ENCODE data around the gene CAMSAP1.

CAMSAP1 gene

GRCh38 chr9:135810806-135811575 is 96.4 kb downstream of the CAMSAP1 start:
- no peak for DNase-seq

GRCh38 chr9:135809166-135809565 is 98.2 kb downstream of the CAMSAP1 start:
- DNase-seq = no peak

- no peak for DNase-seq
These were observed 101.8 kb downstream of the CAMSAP1 start for GRCh38 chr9:135805422-135806022.

GRCh38 chr9:135804581-135805421 is 102.5 kb downstream of the CAMSAP1 start:
- DNase-seq = no peak

GRCh38 chr9:135803441-135803840 is 103.9 kb downstream of the CAMSAP1 start:
- DNase-seq = no peak

- no peak for DNase-seq
These were observed 104.4 kb downstream of the CAMSAP1 start for GRCh38 chr9:135802876-135803419.

- no peak for DNase-seq
These were observed 106.3 kb downstream of the CAMSAP1 start for GRCh38 chr9:135801070-135801469.

- DNase-seq = no peak
These were observed 108.1 kb downstream of the CAMSAP1 start for GRCh38 chr9:135799261-135799660.

- DNase-seq = no peak
These were observed 109.1 kb downstream of the CAMSAP1 start for GRCh38 chr9:135798263-135798585.

GRCh38 chr9:135797507-135798262 is 109.7 kb downstream of the CAMSAP1 start:
- DNase-seq = no peak

- no peak for DNase-seq
These were observed 110.4 kb downstream of the CAMSAP1 start for GRCh38 chr9:135796784-135797485.

GRCh38 chr9:135795391-135795790 is 112.0 kb downstream of the CAMSAP1 start:
- no peak for DNase-seq

GRCh38 chr9:135794361-135794885 is 112.9 kb downstream of the CAMSAP1 start:
- DNase-seq = no peak

GRCh38 chr9:135794057-135794335 is 113.3 kb downstream of the CAMSAP1 start:
- DNase-seq = no peak

GRCh38 chr9:135793221-135794056 is 113.9 kb downstream of the CAMSAP1 start:
- DNase-seq = no peak

GRCh38 chr9:135792268-135793128 is 114.8 kb downstream of the CAMSAP1 start:
- DNase-seq = no peak

GRCh38 chr9:135791431-135792267 is 115.7 kb downstream of the CAMSAP1 start:
- DNase-seq = no peak

- DNase-seq = no peak
These were observed 116.5 kb downstream of the CAMSAP1 start for GRCh38 chr9:135790850-135791249.

GRCh38 chr9:135790356-135790755 is 117.0 kb downstream of the CAMSAP1 start:
- no peak for DNase-seq

Data from central memory CD4-positive, alpha-beta T cell (primary cell).